Astrocyte of the cerebellum (primary cell): ENCODE measurements around the gene STARD13.

Experiments
- DNase-seq: peaks from one replicate; pipeline ENCODE4 v3.0.0-alpha.2; 2011; ENCODE audit warnings: low read depth
- H3K4me3 ChIP-seq: 2 replicates; pipeline ENCODE4 v1.5.1; 2011; ENCODE audit warnings: mild to moderate bottlenecking, low read depth, low read length, moderate library complexity
- in situ Hi-C: cut with HindIII; loops from 2 replicates; pipeline ENCODE4 v1.10.0; 2017; ENCODE audit warnings: low sequenced_read_pairs
- TF ChIP-seq, protein P1 (sequence below): IDR thresholded peaks from 2 replicates; pipeline ENCODE4 v1.5.1; 2012; ENCODE audit warnings: low read length, low read depth, moderate library complexity, mild to moderate bottlenecking; ENCODE audit errors: missing control alignments

Gene STARD13

DNA sequence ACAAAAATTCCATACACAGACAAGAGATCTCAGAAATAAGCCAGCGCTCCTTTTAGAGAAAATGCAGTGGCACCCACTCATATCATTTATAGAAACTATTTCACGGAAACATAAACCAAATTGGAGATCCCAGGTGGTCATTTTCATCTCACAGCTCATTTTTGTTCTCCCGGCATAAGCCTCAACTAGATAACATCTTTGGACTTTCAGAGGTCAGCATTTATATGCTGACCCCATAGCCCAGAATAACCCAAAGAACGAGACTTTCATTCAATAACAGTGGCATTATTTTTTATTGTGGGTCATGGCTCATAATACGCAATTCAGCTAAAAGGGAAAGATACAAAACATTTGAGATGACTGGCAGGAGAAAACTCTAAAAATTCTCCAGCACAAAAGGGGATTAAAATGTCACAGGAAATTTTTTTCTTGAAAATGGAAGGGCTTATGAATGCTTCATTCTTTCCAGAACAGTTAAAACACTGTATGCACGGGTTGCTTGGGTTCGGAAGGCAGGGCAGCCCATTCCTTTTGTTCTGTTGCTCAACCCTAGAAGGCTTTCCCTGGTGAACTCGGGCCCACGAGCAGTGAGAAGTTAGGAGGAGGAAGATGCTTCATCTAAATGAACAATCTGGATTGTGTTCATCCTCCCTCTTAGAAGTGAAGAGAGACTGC, 24.0 kb downstream of the STARD13 start:
- H3K4me3 ChIP-seq = no peak overlapping the region
- DNase-seq = no peak
- TF ChIP-seq, protein P1, sequence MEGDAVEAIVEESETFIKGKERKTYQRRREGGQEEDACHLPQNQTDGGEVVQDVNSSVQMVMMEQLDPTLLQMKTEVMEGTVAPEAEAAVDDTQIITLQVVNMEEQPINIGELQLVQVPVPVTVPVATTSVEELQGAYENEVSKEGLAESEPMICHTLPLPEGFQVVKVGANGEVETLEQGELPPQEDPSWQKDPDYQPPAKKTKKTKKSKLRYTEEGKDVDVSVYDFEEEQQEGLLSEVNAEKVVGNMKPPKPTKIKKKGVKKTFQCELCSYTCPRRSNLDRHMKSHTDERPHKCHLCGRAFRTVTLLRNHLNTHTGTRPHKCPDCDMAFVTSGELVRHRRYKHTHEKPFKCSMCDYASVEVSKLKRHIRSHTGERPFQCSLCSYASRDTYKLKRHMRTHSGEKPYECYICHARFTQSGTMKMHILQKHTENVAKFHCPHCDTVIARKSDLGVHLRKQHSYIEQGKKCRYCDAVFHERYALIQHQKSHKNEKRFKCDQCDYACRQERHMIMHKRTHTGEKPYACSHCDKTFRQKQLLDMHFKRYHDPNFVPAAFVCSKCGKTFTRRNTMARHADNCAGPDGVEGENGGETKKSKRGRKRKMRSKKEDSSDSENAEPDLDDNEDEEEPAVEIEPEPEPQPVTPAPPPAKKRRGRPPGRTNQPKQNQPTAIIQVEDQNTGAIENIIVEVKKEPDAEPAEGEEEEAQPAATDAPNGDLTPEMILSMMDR = no peak
- in situ Hi-C loops = no loop called here

DNA sequence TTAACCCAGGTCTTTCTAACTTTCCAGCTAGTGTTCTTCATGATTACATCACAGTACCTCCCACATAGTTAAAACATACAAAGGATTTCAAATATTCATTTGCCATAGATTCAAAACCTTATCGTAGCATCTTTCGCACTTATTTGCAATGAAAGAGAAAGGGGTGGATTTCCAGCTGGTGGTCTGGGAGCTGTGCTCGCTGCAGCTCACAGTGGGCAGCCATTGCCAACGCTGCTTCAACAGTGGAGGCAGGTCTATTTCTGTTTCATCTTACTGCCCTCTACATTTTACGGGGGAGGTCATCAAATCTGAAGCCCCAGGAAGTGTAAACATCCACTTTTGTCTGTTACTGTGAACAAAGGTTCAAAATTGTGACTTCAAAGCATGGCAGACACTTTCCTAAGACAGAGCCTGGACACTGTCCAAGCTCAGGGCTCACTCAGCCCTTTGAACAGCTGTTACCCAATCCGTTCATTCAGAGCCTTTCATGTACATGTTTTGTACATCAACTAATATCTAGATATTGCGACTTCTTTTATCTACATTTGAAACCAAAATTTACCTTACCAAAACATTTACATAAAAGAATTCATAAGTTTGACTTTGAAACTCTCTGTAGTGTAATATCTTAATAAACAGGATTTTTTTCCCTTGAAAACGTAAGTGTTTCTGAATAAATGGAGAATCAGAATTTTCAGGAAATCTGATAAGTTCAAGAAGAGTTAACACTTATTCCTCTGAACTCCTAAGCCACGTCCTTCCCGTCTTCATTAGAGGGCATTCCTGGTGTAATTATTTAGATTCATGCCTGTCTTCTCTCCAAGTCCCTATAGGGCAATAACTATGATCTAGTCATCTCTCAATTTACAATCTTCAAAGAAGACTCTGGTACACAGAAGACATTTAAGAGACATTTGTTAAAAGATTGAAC, 25.1 kb downstream of the STARD13 start:
- in situ Hi-C loops = no loop called here
- no peak for DNase-seq
- TF ChIP-seq, protein P1 = no peak
- no peak overlapping the region for H3K4me3 ChIP-seq

DNA sequence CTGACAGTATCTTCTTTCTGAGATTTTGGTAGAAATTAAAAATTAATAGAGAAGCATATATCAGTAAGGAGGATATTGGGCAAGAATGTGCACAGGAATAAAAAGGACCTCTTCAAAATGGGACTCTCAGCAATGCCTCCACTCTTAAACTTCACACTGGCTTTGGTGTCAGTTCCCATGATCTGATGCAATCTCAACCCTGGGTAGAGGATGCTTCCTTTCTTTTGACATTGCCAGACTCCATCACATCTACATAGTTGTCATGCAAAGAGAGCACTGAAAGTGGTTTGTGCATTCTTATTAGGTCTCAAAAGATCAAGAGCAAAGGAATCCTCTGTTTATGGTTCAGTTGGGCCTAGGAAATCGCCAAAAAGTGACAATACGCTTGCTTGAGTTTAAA, 26.3 kb downstream of the STARD13 start:
- no peak for DNase-seq
- H3K4me3 ChIP-seq = no peak overlapping the region
- TF ChIP-seq, protein P1 = no peak
- in situ Hi-C loops = no loop called here

DNA sequence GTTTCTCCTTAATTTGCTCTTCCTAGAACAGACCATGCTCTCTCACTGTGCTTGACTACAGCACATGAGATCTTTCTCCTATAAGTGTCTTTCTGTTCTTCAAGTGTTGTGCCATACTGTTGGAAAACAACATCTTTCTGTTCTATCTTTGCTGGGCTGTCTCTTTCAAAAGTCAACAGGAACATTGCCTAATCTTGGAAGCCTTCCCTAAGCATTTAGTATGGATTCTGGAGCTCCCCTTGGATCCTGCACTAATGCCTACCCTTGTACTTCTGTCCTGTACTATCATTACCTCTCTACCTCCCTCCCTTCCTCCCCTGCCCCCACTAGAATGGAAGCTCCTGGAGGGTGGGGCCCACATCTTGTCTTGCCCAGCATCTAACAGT, 26.8 kb downstream of the STARD13 start:
- TF ChIP-seq, protein P1 = no peak
- in situ Hi-C loops = no loop called here
- no peak overlapping the region for H3K4me3 ChIP-seq
- no peak for DNase-seq

DNA sequence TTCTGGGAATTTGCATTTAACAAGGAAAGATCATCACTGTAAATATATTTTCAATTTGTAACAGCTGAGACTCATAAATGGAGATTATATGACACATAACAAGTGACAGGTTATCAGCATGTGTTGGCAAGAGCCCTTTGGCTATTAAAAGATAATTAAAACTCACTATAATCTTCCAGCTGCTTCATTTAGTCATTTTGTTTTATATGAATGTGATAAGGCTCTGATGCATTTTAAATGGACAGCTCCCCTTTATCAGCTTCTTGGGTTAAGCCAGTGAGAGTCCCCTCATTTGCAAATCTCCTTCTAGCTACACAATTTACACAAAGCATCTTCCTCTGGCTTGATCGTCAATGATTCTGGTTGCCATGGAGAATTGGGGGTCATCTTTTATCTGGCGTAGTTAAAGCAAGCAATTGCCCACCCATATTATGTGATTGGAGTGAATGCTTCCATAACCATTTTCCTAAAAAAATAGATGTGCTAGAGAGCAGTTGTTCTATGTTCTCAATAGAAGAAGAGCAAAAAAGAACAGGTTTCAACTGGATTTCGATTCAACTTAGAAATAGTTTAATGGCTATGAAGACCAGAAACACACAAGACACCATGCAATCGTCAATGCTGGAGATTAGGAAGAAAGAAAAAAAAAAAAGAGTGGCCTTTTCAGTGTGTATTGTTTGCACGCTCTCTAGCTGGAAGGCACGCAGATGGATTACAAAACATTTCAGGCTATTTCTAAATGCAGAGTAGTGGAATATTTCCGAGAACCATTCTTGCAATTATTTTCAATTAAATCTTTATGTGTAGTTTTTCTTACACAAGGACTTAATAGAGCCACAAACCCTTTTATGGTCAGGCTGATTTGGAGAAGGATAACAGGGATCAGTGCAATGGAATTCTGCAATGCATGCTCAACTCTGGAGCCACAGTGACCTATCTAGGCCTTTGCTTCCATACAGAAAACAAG, 27.4 kb downstream of the STARD13 start:
- H3K4me3 ChIP-seq = no peak overlapping the region
- TF ChIP-seq, protein P1 = no peak
- in situ Hi-C loops = no loop called here
- DNase-seq = no peak
